Measurements from ENCODE around the gene MEIOSIN. TPM values are rescaled to one million over a fixed set of nuclear protein-coding genes. Genes with fewer than 3 reads are reported as not detected.

Gene MEIOSIN
- total RNA-seq, 2 donors from 2014 or later = 0.78 to 0.90 TPM

GRCh38 chr19:45766296-45766868 is 33.1 kb downstream of the MEIOSIN start:
- Histone ChIP-seq H3K36me3 (peaks cover 1% of the 10 kb centered on the region), H3K4me3 (peak overlapping the region; percentile 69 to 74), H3K9me3 (no peaks in the 10 kb centered on the region), H3K27me3 (no peaks in the 10 kb centered on the region), H3K4me1 (peaks cover 0 to 77% of the 10 kb centered on the region in 2 donors), H3K27ac (peak overlapping the region; percentile 93 to 96)
- DNase-seq (ENCODE audit: low spot score) = no peak
- no peak for TF ChIP-seq CTCF (IDR thresholded peaks at IDR 0.05)

DNA sequence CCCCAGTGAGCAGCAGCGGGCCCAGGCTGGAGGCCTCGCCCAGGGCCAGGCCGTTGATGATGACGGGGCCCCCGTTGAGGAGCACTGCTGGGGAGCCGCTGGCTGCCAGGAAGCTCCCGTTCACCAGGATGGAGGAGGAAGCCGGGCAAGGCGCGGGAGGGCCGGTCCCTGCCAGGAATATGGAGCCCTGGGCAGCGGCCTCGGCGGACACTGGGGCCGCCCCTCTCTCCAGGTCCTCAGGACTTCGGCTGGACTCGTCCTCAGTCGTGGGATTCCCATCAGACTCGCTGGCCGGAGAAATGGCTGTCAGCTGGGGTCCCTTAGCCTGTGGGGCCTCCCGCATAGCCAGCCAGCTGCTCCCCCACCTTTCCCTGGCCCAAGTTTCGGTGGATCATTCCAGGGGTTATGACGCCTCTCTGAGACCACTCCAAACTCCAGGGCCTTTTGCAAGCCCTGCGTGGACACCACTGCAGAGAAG is 33.7 kb downstream of the MEIOSIN start:
- Histone ChIP-seq H3K9me3 (no peaks in the 10 kb centered on the region), H3K36me3 (peaks cover 6% of the 10 kb centered on the region), H3K27me3 (no peaks in the 10 kb centered on the region), H3K4me3 (peak overlapping the region; percentile 69 to 74), H3K27ac (peak overlapping the region; percentile 93 to 96), H3K4me1 (peaks cover 0 to 77% of the 10 kb centered on the region in 2 donors)
- peak; percentile 68 for DNase-seq (ENCODE audit: low spot score)
- TF ChIP-seq CTCF (IDR thresholded peaks at IDR 0.05) = no peak

- H3K4me1 ChIP-seq = peaks cover 0 to 73% of the 10 kb centered on the region in 2 donors
- no peaks in the 10 kb centered on the region for H3K27me3 ChIP-seq
- DNase-seq (ENCODE audit: low spot score) = peak; percentile 77
- no peaks in the 10 kb centered on the region for H3K9me3 ChIP-seq
- peak overlapping the region; percentile 93 to 96 for H3K27ac ChIP-seq
- peaks cover 6% of the 10 kb centered on the region for H3K36me3 ChIP-seq
- H3K4me3 ChIP-seq = peak overlapping the region; percentile 69 to 74
- no peak for TF ChIP-seq CTCF (IDR thresholded peaks at IDR 0.05)
Measured at GRCh38 chr19:45767410-45767880, 34.2 kb downstream of the MEIOSIN start.

DNA sequence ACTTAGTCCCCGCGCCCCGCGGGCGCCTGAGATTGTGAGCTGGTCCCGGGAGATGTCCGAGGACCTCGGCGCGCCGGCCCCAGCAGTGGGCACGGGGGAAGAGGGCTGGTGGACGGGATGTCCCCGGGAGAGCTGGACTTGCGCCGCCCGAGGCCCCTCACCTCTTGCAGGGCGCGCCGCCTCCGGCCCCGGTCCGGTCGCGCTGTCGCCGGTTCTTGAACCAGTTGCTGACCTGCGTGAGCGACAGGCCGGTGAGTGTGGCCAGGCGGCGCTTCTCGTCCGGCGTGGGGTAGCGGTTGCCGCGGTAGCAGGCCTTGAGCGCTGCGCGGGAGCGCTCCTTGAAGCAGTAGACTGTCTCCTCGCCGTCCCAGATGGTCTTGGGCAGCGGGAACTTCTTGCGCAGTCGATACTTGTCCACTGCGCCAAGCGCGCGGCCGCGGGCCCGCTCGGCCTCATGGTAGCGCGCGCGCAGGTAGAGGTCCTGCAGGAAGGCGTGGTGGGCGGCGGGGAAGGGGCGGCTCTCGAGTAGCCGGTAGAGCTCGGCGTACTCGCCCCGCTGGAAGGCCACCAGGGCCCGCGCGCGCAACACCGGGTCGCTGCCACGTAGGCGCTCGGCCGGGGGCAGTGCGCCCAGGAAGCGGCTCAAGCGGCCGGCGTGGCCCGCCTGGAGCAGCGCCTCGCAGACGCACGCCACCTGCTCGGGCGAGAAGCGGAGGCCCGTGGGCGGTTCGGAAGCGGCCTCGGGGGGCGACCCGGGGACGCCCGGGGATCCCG is 34.8 kb downstream of the MEIOSIN start:
- Histone ChIP-seq H3K4me1 (peaks cover 0 to 67% of the 10 kb centered on the region in 2 donors), H3K27ac (peak overlapping the region; percentile 93 to 96), H3K36me3 (peaks cover 6% of the 10 kb centered on the region), H3K27me3 (no peaks in the 10 kb centered on the region), H3K4me3 (peak overlapping the region; percentile 69 to 74), H3K9me3 (no peaks in the 10 kb centered on the region)
- TF ChIP-seq CTCF (IDR thresholded peaks at IDR 0.05) = no peak
- peak; percentile 71 for DNase-seq (ENCODE audit: low spot score)

- DNase-seq (ENCODE audit: low spot score) = no peak
- TF ChIP-seq CTCF (IDR thresholded peaks at IDR 0.05) = no peak
- Histone ChIP-seq H3K9me3 (no peaks in the 10 kb centered on the region), H3K27ac (peak overlapping the region; percentile 93 to 96), H3K36me3 (peaks cover 6% of the 10 kb centered on the region), H3K4me3 (peak overlapping the region; percentile 69 to 74), H3K27me3 (no peaks in the 10 kb centered on the region), H3K4me1 (peaks cover 0 to 61% of the 10 kb centered on the region in 2 donors)
Measured at GRCh38 chr19:45768655-45768983, 35.4 kb downstream of the MEIOSIN start.
